Esophagus muscularis mucosa (tissue), 4 donors: Measurements from ENCODE around the gene CLDN16. TPM values are rescaled to one million over a fixed set of nuclear protein-coding genes. Genes with fewer than 3 reads are reported as not detected.

Source experiments
- DNase-seq: peaks from one replicate; pipeline ENCODE4 v3.0.0-alpha.2; 2017; ENCODE audit errors: extremely low spot score
- H3K27ac ChIP-seq, 4 donors: fragments of 200-600 bp; sonication (generic); replicated peaks in 1 of 4; 1 replicate in 3 of 4; 2 replicates in 1 of 4; pipeline ENCODE4 v1.5.1; 2016 to 2019; ENCODE audit warnings: mild to moderate bottlenecking in 1 of 4
- H3K27me3 ChIP-seq, 4 donors: fragments of 200-600 bp; sonication (generic); one replicate each; pipeline versions ENCODE4 v1.5.1 to v1.6.0; 2016 to 2019
- H3K36me3 ChIP-seq, 4 donors: fragments of 200-600 bp; sonication (generic); one replicate each; pipeline ENCODE4 v1.5.1; 2016 to 2019
- H3K4me1 ChIP-seq, 4 donors: fragments of 200-600 bp; sonication (generic); one replicate each; pipeline ENCODE4 v1.5.1; 2016 to 2019
- H3K4me3 ChIP-seq, 4 donors: fragments of 200-600 bp; sonication (generic); 1 replicate in 2 of 4; 2 replicates in 2 of 4; pipeline ENCODE4 v1.5.1; 2016 to 2019; ENCODE audit warnings: mild to moderate bottlenecking in 4 of 4, moderate library complexity in 1 of 4
- H3K9me3 ChIP-seq, 4 donors: fragments of 200-600 bp; sonication (generic); 1 replicate in 3 of 4; 2 replicates in 1 of 4; pipeline ENCODE4 v1.5.1; 2016 to 2019
- CTCF ChIP-seq, 3 experiments: fragments of 200-600 bp in 2 of 3; fragments of 450-650 bp in 1 of 3; sonication (generic) in 2 of 3; IDR thresholded peaks; one replicate each; pipeline ENCODE4 v1.5.1; 2017 to 2019; ENCODE audit warnings: antibody characterized with exemption in 3 of 3, mild to moderate bottlenecking in 2 of 3, moderate library complexity in 1 of 3
- EP300 ChIP-seq: sonication (generic); formaldehyde crosslinking; IDR thresholded peaks from one replicate; pipeline ENCODE4 v1.6.1; 2017; ENCODE audit warnings: antibody characterized with exemption
- POLR2A ChIP-seq: fragments of 450-650 bp; IDR thresholded peaks from one replicate; pipeline ENCODE4 v1.6.1; 2017; ENCODE audit warnings: antibody characterized with exemption, moderate library complexity, mild to moderate bottlenecking, low read depth
- POLR2AphosphoS5 ChIP-seq, 2 donors: sonication (generic); formaldehyde crosslinking; IDR thresholded peaks; one replicate each; pipeline ENCODE4 v1.6.1; 2017; ENCODE audit warnings: antibody characterized with exemption in 2 of 2
- WGBS: methylation state at CpG from one replicate; pipeline ENCODE4 v1.1.5; 2018; 5-methylcytosine and 5-hydroxymethylcytosine counted together
- intact Hi-C: fragments of 100-400 bp; cut with DNase I; formaldehyde crosslinking; loops from one replicate; pipeline ENCODE4 v1.15.1; 2023
- total RNA-seq, 4 donors: library from RNA; depleted of rRNA; stranded (reverse); fragments of >200 nt; gene quantifications; one replicate each; pipeline versions ENCODE4 v1.1.0 to v1.2.1, GENCODE V29; 2016

Gene CLDN16
- total RNA-seq, 4 donors from 2014 or later: not detected

- Histone ChIP-seq H3K36me3 (no peaks in the 10 kb centered on the region), H3K27me3 (no peaks in the 10 kb centered on the region), H3K4me3 (no peak overlapping the region), H3K27ac (no peak overlapping the region), H3K9me3 (no peaks in the 10 kb centered on the region), H3K4me1 (no peaks in the 10 kb centered on the region)
- TF ChIP-seq CTCF (IDR thresholded peaks at IDR 0.05) (no peak), POLR2AphosphoS5 (IDR thresholded peaks at IDR 0.05) (no peak), EP300 (no peak), POLR2A (no peak)
- intact Hi-C loops: no loop called here
- DNase-seq: no peak
Measured at GRCh38 chr3:190432216-190432615, 44.3 kb downstream of the CLDN16 start.

- no peaks in the 10 kb centered on the region for H3K4me1 ChIP-seq
- WGBS: 91% methylated on average over 4 of the region's 4 CpGs
- intact Hi-C loops: no loop called here
- no peaks in the 10 kb centered on the region for H3K9me3 ChIP-seq
- H3K4me3 ChIP-seq: no peak overlapping the region
- DNase-seq: no peak
- H3K27me3 ChIP-seq: no peaks in the 10 kb centered on the region
- no peak overlapping the region for H3K27ac ChIP-seq
- TF ChIP-seq EP300 (no peak), POLR2A (no peak), CTCF (IDR thresholded peaks at IDR 0.05) (no peak), POLR2AphosphoS5 (IDR thresholded peaks at IDR 0.05) (no peak)
- H3K36me3 ChIP-seq: no peaks in the 10 kb centered on the region
Measured at GRCh38 chr3:190433626-190434025, 45.7 kb downstream of the CLDN16 start.

GRCh38 chr3:190435618-190436017, 47.7 kb downstream of the CLDN16 start:
- no peaks in the 10 kb centered on the region for H3K36me3 ChIP-seq
- no peak overlapping the region for H3K4me3 ChIP-seq
- 72% methylated on average over 3 of the region's 3 CpGs for WGBS
- no peaks in the 10 kb centered on the region for H3K27me3 ChIP-seq
- intact Hi-C loops: no loop called here
- no peaks in the 10 kb centered on the region for H3K9me3 ChIP-seq
- DNase-seq: no peak
- TF ChIP-seq POLR2AphosphoS5 (IDR thresholded peaks at IDR 0.05) (no peak), POLR2A (no peak), CTCF (IDR thresholded peaks at IDR 0.05) (no peak), EP300 (no peak)
- no peaks in the 10 kb centered on the region for H3K4me1 ChIP-seq
- H3K27ac ChIP-seq: no peak overlapping the region

GRCh38 chr3:190436331-190436730, 48.4 kb downstream of the CLDN16 start:
- Histone ChIP-seq H3K27me3 (no peaks in the 10 kb centered on the region), H3K36me3 (no peaks in the 10 kb centered on the region), H3K4me1 (no peaks in the 10 kb centered on the region), H3K9me3 (no peaks in the 10 kb centered on the region), H3K27ac (no peak overlapping the region), H3K4me3 (no peak overlapping the region)
- WGBS: 78% methylated on average over 2 of the region's 2 CpGs
- intact Hi-C loops: no loop called here
- TF ChIP-seq POLR2A: no peak
- TF ChIP-seq POLR2AphosphoS5 (IDR thresholded peaks at IDR 0.05): no peak
- TF ChIP-seq CTCF (IDR thresholded peaks at IDR 0.05): no peak
- no peak for TF ChIP-seq EP300
- no peak for DNase-seq

GRCh38 chr3:190442240-190442639, 54.3 kb downstream of the CLDN16 start:
- no peak overlapping the region for H3K27ac ChIP-seq
- TF ChIP-seq POLR2AphosphoS5 (IDR thresholded peaks at IDR 0.05) (no peak), CTCF (IDR thresholded peaks at IDR 0.05) (no peak), POLR2A (no peak), EP300 (no peak)
- DNase-seq: no peak
- no peaks in the 10 kb centered on the region for H3K27me3 ChIP-seq
- WGBS: 92% methylated on average over 1 of the region's 1 CpG
- intact Hi-C loops: no loop called here
- H3K36me3 ChIP-seq: no peaks in the 10 kb centered on the region
- no peaks in the 10 kb centered on the region for H3K9me3 ChIP-seq
- H3K4me1 ChIP-seq: no peaks in the 10 kb centered on the region
- no peak overlapping the region for H3K4me3 ChIP-seq
